GM19239 (cell line): ENCODE data around the gene RPS6KA2.

ENCODE experiments used
- DNase-seq: peaks from one replicate; pipeline ENCODE4 v3.0.0; 2011; ENCODE audit warnings: low spot score; ENCODE audit not compliant: insufficient read length
- FAIRE-seq: peaks from 2 replicates; lab custom pipeline; 2011; peaks lifted over from hg19 to GRCh38; lab: Jason Lieb, UNC

The RPS6KA2 gene

GRCh38 chr6:166441325-166442078 lies 185.5 kb downstream of the RPS6KA2 start:
- FAIRE-seq (no peak), DNase-seq (no peak)

GRCh38 chr6:166440729-166441128 lies 186.3 kb downstream of the RPS6KA2 start:
- DNase-seq (no peak), FAIRE-seq (no peak)

- no peak for FAIRE-seq
- DNase-seq, result no peak
These were observed 186.9 kb downstream of the RPS6KA2 start for GRCh38 chr6:166440106-166440505.

GRCh38 chr6:166439366-166440091 lies 187.5 kb downstream of the RPS6KA2 start:
- DNase-seq, result no peak
- FAIRE-seq, result no peak

GRCh38 chr6:166438211-166438861 lies 188.7 kb downstream of the RPS6KA2 start:
- DNase-seq, result no peak
- no peak for FAIRE-seq

- no peak for FAIRE-seq
These were observed 189.4 kb downstream of the RPS6KA2 start for GRCh38 chr6:166437661-166438060.

GRCh38 chr6:166436195-166437139 lies 190.6 kb downstream of the RPS6KA2 start:
- FAIRE-seq, result no peak

More at GRCh38 chr6:166437661-166438060, 189.4 kb downstream of the RPS6KA2 start:
- no peak for DNase-seq

GRCh38 chr6:166435574-166435973 lies 191.5 kb downstream of the RPS6KA2 start:
- no peak for FAIRE-seq

More at GRCh38 chr6:166436195-166437139, 190.6 kb downstream of the RPS6KA2 start:
- DNase-seq, result no peak

GRCh38 chr6:166434336-166434735 lies 192.7 kb downstream of the RPS6KA2 start:
- no peak for DNase-seq

More at GRCh38 chr6:166435574-166435973, 191.5 kb downstream of the RPS6KA2 start:
- no peak for DNase-seq

GRCh38 chr6:166433096-166433495 lies 194.0 kb downstream of the RPS6KA2 start:
- no peak for FAIRE-seq
- DNase-seq, result no peak

More at GRCh38 chr6:166434336-166434735, 192.7 kb downstream of the RPS6KA2 start:
- no peak for FAIRE-seq

GRCh38 chr6:166430269-166430668 lies 196.8 kb downstream of the RPS6KA2 start:
- DNase-seq (no peak), FAIRE-seq (no peak)

- DNase-seq (no peak), FAIRE-seq (no peak)
These were observed 202.6 kb downstream of the RPS6KA2 start for GRCh38 chr6:166424431-166424830.

GRCh38 chr6:166423781-166424180 lies 203.3 kb downstream of the RPS6KA2 start:
- DNase-seq (no peak), FAIRE-seq (no peak)

GRCh38 chr6:166423051-166423745 lies 203.9 kb downstream of the RPS6KA2 start:
- FAIRE-seq (no peak), DNase-seq (no peak)

- FAIRE-seq (no peak), DNase-seq (no peak)
These were observed 204.7 kb downstream of the RPS6KA2 start for GRCh38 chr6:166422201-166422940.

GRCh38 chr6:166420351-166420750 lies 206.7 kb downstream of the RPS6KA2 start:
- no peak for FAIRE-seq
- DNase-seq, result no peak

- FAIRE-seq, result no peak
- no peak for DNase-seq
These were observed 207.3 kb downstream of the RPS6KA2 start for GRCh38 chr6:166419717-166420116.

- DNase-seq, result peak; percentile 71
- peak; percentile 94 for FAIRE-seq
These were observed 207.8 kb downstream of the RPS6KA2 start for GRCh38 chr6:166419286-166419685.
